HUES48 (cell line): ENCODE results near the gene GLRA3.

Experiments
- H3K27ac ChIP-seq: one replicate; pipeline ENCODE4 v1.7.0; 2013; ENCODE audit warnings: low read depth, low read length, inconsistent platforms
- H3K27me3 ChIP-seq: 2 replicates; pipeline ENCODE4 v1.6.1; 2013; ENCODE audit warnings: mild to moderate bottlenecking, low read length; ENCODE audit not compliant: control insufficient read depth, insufficient read depth
- H3K36me3 ChIP-seq: 2 replicates; pipeline ENCODE4 v1.6.1; 2013; ENCODE audit warnings: low read length; ENCODE audit not compliant: control insufficient read depth, insufficient read depth
- H3K4me1 ChIP-seq: 2 replicates; pipeline ENCODE4 v1.6.1; 2013; ENCODE audit warnings: mild to moderate bottlenecking, low read length; ENCODE audit not compliant: control insufficient read depth, insufficient read depth
- H3K4me3 ChIP-seq: 2 replicates; pipeline ENCODE4 v1.5.1; 2013; ENCODE audit warnings: mild to moderate bottlenecking, low read depth, low read length
- H3K9ac ChIP-seq: 2 replicates; pipeline ENCODE4 v1.6.1; 2013; ENCODE audit warnings: mild to moderate bottlenecking, low read depth, low read length, moderate library complexity
- H3K9me3 ChIP-seq: 2 replicates; pipeline ENCODE4 v1.6.1; 2013; ENCODE audit warnings: low read length; ENCODE audit not compliant: control insufficient read depth, insufficient read depth

Gene GLRA3

GRCh38 chr4:174713821-174714220 lies 115.2 kb downstream of the GLRA3 start:
- Histone ChIP-seq H3K9ac (no peak overlapping the region), H3K36me3 (no peaks in the 10 kb centered on the region), H3K27me3 (no peaks in the 10 kb centered on the region), H3K9me3 (no peaks in the 10 kb centered on the region), H3K27ac (no peak overlapping the region), H3K4me3 (no peak overlapping the region), H3K4me1 (peaks cover 24% of the 10 kb centered on the region)

GRCh38 chr4:174713181-174713580 lies 115.9 kb downstream of the GLRA3 start:
- no peak overlapping the region for H3K9ac ChIP-seq
- H3K27ac ChIP-seq: peak overlapping the region; percentile 34
- no peaks in the 10 kb centered on the region for H3K9me3 ChIP-seq

GRCh38 chr4:174709526-174709925 lies 119.5 kb downstream of the GLRA3 start:
- H3K27ac ChIP-seq: no peak overlapping the region
- H3K9me3 ChIP-seq: no peaks in the 10 kb centered on the region
- H3K27me3 ChIP-seq: no peaks in the 10 kb centered on the region
- H3K4me1 ChIP-seq: peaks cover 17% of the 10 kb centered on the region
- H3K36me3 ChIP-seq: no peaks in the 10 kb centered on the region
- no peak overlapping the region for H3K4me3 ChIP-seq
- no peak overlapping the region for H3K9ac ChIP-seq

More at GRCh38 chr4:174713181-174713580, 115.9 kb downstream of the GLRA3 start:
- no peak overlapping the region for H3K4me3 ChIP-seq
- peaks cover 24% of the 10 kb centered on the region for H3K4me1 ChIP-seq
- H3K36me3 ChIP-seq: no peaks in the 10 kb centered on the region
- no peaks in the 10 kb centered on the region for H3K27me3 ChIP-seq

- Histone ChIP-seq H3K9me3 (no peaks in the 10 kb centered on the region), H3K9ac (no peak overlapping the region), H3K27me3 (no peaks in the 10 kb centered on the region), H3K36me3 (no peaks in the 10 kb centered on the region), H3K27ac (no peak overlapping the region), H3K4me3 (no peak overlapping the region), H3K4me1 (peaks cover 10% of the 10 kb centered on the region)
These were observed 120.7 kb downstream of the GLRA3 start for GRCh38 chr4:174708381-174708780.

GRCh38 chr4:174707902-174708301 lies 121.1 kb downstream of the GLRA3 start:
- Histone ChIP-seq H3K27ac (no peak overlapping the region), H3K9ac (no peak overlapping the region), H3K27me3 (no peaks in the 10 kb centered on the region), H3K4me3 (no peak overlapping the region), H3K9me3 (no peaks in the 10 kb centered on the region), H3K4me1 (peaks cover 5% of the 10 kb centered on the region; the same call in 1 of the 2 replicates), H3K36me3 (no peaks in the 10 kb centered on the region)

GRCh38 chr4:174707051-174707676 lies 121.9 kb downstream of the GLRA3 start:
- Histone ChIP-seq H3K27ac (no peak overlapping the region), H3K9ac (no peak overlapping the region), H3K4me1 (no peaks in the 10 kb centered on the region), H3K36me3 (no peaks in the 10 kb centered on the region), H3K27me3 (no peaks in the 10 kb centered on the region), H3K9me3 (no peaks in the 10 kb centered on the region), H3K4me3 (no peak overlapping the region)

- Histone ChIP-seq H3K4me3 (no peak overlapping the region), H3K27ac (no peak overlapping the region), H3K4me1 (no peaks in the 10 kb centered on the region), H3K9ac (no peak overlapping the region), H3K27me3 (no peaks in the 10 kb centered on the region), H3K9me3 (no peaks in the 10 kb centered on the region), H3K36me3 (no peaks in the 10 kb centered on the region)
These were observed 126.0 kb downstream of the GLRA3 start for GRCh38 chr4:174702979-174703478.

GRCh38 chr4:174699654-174700053 lies 129.4 kb downstream of the GLRA3 start:
- H3K9me3 ChIP-seq: no peaks in the 10 kb centered on the region

GRCh38 chr4:174697896-174698295 lies 131.2 kb downstream of the GLRA3 start:
- Histone ChIP-seq H3K36me3 (no peaks in the 10 kb centered on the region), H3K9ac (no peak overlapping the region), H3K27me3 (no peaks in the 10 kb centered on the region), H3K27ac (no peak overlapping the region), H3K4me3 (no peak overlapping the region), H3K9me3 (no peaks in the 10 kb centered on the region), H3K4me1 (no peaks in the 10 kb centered on the region)

More at GRCh38 chr4:174699654-174700053, 129.4 kb downstream of the GLRA3 start:
- Histone ChIP-seq H3K36me3 (no peaks in the 10 kb centered on the region), H3K27me3 (no peaks in the 10 kb centered on the region), H3K4me1 (no peaks in the 10 kb centered on the region), H3K27ac (no peak overlapping the region), H3K4me3 (no peak overlapping the region), H3K9ac (no peak overlapping the region)

- Histone ChIP-seq H3K4me3 (no peak overlapping the region), H3K27ac (no peak overlapping the region), H3K36me3 (no peaks in the 10 kb centered on the region), H3K4me1 (no peaks in the 10 kb centered on the region), H3K9ac (no peak overlapping the region), H3K9me3 (no peaks in the 10 kb centered on the region), H3K27me3 (no peaks in the 10 kb centered on the region)
These were observed 131.8 kb downstream of the GLRA3 start for GRCh38 chr4:174697202-174697601.

GRCh38 chr4:174696657-174697056 lies 132.4 kb downstream of the GLRA3 start:
- no peak overlapping the region for H3K9ac ChIP-seq
- H3K27ac ChIP-seq: no peak overlapping the region
- no peak overlapping the region for H3K4me3 ChIP-seq
- H3K27me3 ChIP-seq: no peaks in the 10 kb centered on the region
- H3K36me3 ChIP-seq: no peaks in the 10 kb centered on the region
- no peaks in the 10 kb centered on the region for H3K9me3 ChIP-seq
- H3K4me1 ChIP-seq: no peaks in the 10 kb centered on the region
